ENCODE results near the gene GRIN1.

GRIN1 gene

GRCh38 chr9:137214620-137215019, 75.7 kb downstream of the GRIN1 start:
- Histone ChIP-seq H3K27ac (no peak overlapping the region), H3K4me3 (ENCODE audit: low read depth, low read length) (no peak overlapping the region), H3K27me3 (replicated peaks) (no peaks in the 10 kb centered on the region), H3K36me3 (replicated peaks) (peaks cover 2% of the 10 kb centered on the region)
- DNase-seq, result no peak
- in situ Hi-C loops (cut with HindIII; ENCODE audit: low pct_ligation_motif_present, low sequenced_read_pairs), result no loop called here
- TF ChIP-seq CTCF (IDR thresholded peaks at IDR 0.05; ENCODE audit: low read depth, low read length, missing control alignments), result no peak

- DNase-seq, result no peak
- in situ Hi-C loops (cut with HindIII; ENCODE audit: low pct_ligation_motif_present, low sequenced_read_pairs), result no loop called here
- Histone ChIP-seq H3K4me3 (ENCODE audit: low read depth, low read length) (no peak overlapping the region), H3K27ac (no peak overlapping the region), H3K27me3 (replicated peaks) (no peaks in the 10 kb centered on the region), H3K36me3 (replicated peaks) (peaks cover 2% of the 10 kb centered on the region)
- no peak for TF ChIP-seq CTCF (IDR thresholded peaks at IDR 0.05; ENCODE audit: low read depth, low read length, missing control alignments)
Observed at GRCh38 chr9:137215196-137215986, 76.4 kb downstream of the GRIN1 start.

GRCh38 chr9:137216188-137216965, 77.4 kb downstream of the GRIN1 start:
- TF ChIP-seq CTCF (IDR thresholded peaks at IDR 0.05; ENCODE audit: low read depth, low read length, missing control alignments), result no peak
- in situ Hi-C loops (cut with HindIII; ENCODE audit: low pct_ligation_motif_present, low sequenced_read_pairs), result no loop called here
- Histone ChIP-seq H3K27me3 (replicated peaks) (no peaks in the 10 kb centered on the region), H3K36me3 (replicated peaks) (peaks cover 2% of the 10 kb centered on the region), H3K4me3 (ENCODE audit: low read depth, low read length) (no peak overlapping the region), H3K27ac (no peak overlapping the region)
- no peak for DNase-seq

DNA sequence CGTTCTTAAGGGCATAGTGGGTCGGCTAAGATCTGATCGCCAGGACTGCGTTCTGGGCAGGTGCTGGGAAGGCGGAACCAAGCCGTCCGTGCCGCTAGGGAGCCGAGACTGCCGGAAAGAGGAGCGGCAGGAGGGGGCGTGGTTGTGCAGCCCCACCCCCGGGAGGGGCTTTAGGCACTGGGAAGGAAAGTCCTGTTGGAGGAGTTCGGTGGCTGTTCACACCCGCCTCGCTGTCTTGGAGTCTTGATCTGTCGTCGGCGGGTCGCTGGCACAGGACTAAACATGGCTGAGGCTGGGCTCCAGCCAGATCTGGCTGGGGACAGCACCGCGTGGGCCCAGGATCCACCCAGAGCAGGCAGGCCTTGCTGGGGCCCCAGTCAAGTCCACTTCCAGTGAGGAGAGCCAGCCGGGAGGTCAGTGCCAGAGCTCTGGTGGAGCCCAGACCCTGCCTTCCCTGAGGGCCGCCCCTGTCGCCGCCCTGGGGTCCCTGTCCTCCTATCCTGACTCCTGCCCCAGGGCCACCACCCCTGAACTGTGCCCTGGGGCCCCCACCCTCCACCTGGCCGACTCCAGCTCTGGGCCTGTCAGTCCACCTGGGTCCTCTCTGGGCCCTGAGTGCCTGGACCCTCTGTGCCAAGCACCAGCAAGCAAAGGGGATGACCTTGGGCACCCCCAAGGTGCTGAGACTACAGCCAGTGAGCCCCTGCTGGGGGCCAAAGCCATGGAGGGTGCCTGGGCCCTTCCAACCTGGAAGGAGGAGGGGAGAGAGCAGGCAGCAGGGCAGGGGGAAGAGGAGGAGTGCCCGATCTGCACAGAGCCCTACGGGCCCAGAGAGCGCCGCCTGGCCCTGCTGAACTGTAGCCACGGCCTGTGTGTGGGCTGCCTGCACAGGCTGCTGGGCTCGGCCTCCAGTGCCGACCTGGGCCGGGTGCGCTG, 78.6 kb downstream of the GRIN1 start:
- Histone ChIP-seq H3K4me3 (ENCODE audit: low read depth, low read length) (no peak overlapping the region), H3K27me3 (replicated peaks) (no peaks in the 10 kb centered on the region), H3K36me3 (replicated peaks) (peaks cover 2% of the 10 kb centered on the region), H3K27ac (no peak overlapping the region)
- TF ChIP-seq CTCF (IDR thresholded peaks at IDR 0.05; ENCODE audit: low read depth, low read length, missing control alignments), result no peak
- no peak for DNase-seq
- in situ Hi-C loops (cut with HindIII; ENCODE audit: low pct_ligation_motif_present, low sequenced_read_pairs), result no loop called here

DNA sequence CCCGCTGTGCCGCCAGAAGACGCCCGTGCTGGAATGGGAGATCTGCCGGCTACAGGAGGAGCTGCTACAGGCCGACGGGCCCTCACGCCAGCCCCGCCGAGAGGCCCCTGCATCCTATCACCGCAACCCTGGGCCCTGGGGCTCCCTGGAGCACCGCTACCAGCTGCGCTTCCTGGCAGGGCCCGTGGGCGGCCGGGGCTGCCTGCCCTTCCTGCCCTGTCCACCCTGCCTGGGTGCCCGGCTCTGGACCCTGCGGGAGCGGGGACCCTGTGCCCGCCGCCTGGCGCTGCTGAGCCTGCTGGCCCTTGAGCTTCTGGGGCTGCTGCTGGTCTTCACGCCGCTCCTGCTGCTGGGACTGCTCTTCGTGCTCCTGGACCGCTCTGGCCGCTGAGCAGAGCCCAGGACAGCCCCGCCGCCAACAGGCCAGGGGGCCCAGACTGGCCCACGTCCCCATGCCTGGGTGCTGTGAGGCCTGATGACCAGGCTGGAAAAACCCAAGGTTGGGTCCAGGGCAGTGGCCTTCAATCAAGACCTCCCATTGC, 79.3 kb downstream of the GRIN1 start:
- TF ChIP-seq CTCF (IDR thresholded peaks at IDR 0.05; ENCODE audit: low read depth, low read length, missing control alignments), result no peak
- no peaks in the 10 kb centered on the region for H3K27me3 ChIP-seq (replicated peaks)
- in situ Hi-C loops (cut with HindIII; ENCODE audit: low pct_ligation_motif_present, low sequenced_read_pairs), result no loop called here
- peaks cover 2% of the 10 kb centered on the region for H3K36me3 ChIP-seq (replicated peaks)
- no peak overlapping the region for H3K27ac ChIP-seq
- H3K4me3 ChIP-seq (ENCODE audit: low read depth, low read length), result no peak overlapping the region
- no peak for DNase-seq
